Activated CD4-positive, alpha-beta T cell treated with anti-CD3 and anti-CD28 coated beads for 1 hour (primary cell): ENCODE results near the gene KCTD20.
"Not testable (repeated sequence)": the region's sequence is repeated elsewhere in the genome, so short reads cannot be mapped to it uniquely, and the experiment has no call there.

Source experiments
- DNase-seq: peaks from one replicate; pipeline ENCODE4 v3.0.0-alpha.2; 2020

Gene KCTD20

DNA sequence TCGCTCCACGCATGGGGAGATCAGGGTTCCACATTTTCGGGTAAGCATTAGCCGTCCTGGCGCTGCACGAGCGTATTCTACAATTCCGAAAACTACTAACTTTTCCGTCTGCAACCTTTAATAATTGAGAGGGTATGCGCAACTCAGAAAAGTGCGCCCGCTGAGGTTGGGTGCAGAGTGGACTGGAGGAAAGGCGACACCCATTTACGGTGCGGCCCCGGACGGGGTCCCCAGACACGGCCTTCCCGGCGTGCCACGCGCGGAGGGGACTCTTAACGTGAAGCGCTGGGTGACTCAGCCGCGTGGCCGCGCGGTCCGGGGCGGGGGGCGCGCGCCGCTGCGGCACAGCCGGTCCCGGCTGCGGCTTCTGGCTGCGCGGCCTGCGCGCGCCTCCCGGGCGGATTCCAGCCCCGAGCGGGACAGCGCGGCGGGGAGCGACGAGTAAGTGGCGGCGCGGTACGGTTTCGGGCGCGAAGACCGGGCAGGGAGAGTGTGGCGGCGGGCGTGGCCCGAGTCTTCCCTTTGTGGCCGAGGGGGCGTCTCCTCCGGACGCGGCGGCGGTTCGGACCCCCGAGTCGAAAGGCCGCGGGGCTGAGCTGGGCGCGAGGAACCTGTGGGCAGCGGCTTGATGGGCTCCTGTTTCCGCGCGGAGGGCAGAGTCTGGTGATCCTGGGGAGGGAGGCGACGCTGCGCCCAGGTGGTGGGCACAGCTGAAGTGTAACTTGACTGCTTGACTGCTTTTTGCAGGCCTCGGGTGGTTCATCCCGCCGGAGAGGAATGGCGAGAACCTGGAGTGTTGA lies at the start of gene KCTD20, which contains the start of gene PXT1:
Gene KCTD20 (plus strand): TSS at position 330 of the 800 bp plus-strand sequence. CDS start 27,098 bp downstream, outside the sequence.
Gene PXT1 (minus strand): TSS at position 184 of the 800 bp plus-strand sequence. CDS start 16,772 bp downstream, outside the sequence.
- DNase-seq, result peak; percentile 76

DNA sequence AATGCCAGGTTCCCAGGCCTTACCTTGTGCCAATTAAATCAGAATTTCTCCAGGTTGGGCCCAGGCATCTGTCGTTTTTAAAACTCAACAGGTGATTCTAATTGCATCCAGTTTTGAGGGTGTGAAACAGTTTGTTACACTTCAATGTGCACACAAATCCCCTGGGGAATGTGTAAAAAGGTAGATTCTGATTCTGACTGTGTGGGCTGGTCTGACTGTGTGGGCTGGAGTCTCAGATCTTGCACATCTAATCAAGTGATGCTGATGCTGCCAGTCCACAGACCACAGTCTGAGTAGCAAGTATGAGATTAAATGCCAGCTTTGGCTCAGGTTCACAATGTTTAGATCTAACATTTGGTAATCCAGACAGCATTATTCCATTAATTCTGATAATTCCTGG lies 42.8 kb upstream of the KCTD20 start:
- no peak for DNase-seq

DNA sequence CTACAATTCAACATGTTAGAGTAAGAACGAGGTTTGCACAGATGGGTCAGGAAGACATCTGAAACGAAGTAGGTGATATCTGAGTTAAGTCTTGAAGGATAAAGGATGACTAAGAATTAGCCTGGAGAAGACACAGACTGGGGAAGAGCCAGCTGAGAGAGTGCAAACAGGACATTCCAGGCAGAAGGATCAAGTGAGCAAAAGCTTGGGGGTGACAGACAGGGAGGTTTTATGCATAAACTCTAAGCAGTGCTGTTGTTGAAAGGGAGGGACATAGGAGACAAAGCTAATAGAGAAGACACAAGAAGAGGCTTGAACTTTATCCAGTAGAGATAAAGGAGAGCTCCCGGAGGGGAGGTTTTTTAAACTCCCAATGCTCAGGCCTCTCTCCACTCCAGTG lies 40.3 kb upstream of the KCTD20 start:
- DNase-seq, result no peak

DNA sequence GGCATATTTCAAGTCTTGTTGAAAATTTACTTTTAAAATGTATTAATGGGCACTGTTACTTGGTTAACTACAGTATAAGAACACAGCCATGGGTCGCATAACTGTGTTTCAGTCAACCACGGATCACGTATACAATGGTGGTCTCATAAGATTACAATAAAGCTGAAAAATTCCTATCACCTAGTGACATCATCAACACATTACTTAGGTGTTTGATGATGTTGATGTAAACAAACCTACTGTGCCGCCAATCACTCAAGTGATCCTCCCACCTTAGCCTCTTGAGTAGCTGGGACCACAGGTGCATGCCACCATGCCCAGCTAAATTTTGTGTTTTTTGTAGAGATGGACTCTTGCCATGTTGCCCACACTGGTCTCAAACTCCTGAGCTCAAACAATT lies 38.6 kb upstream of the KCTD20 start:
- DNase-seq, result no peak

DNA sequence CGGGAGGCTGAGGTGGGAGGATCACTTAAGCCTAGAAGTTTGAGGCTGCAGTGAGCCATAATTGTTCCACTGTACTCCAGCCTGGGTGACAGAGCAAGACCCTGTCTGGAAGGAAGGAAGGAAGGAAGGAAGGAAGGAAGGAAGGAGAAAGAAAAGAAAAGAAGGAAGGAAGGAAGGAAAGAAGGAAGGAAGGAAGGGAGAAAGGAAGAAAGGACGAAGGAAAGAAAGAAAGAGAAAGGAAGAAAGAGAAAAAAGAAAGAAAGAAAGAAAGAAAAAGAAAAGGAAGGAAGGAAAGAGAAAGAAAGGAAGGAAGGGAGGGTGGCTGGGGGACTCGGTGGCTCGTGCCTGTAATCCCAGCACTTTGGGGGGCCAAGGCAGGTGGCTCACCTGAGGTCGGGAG lies 33.1 kb upstream of the KCTD20 start:
- not testable (repeated sequence) for DNase-seq

- DNase-seq, result no peak
Measured at GRCh38 chr6:36413489-36414480, 29.0 kb upstream of the KCTD20 start.

GRCh38 chr6:36414481-36414880 lies 28.3 kb upstream of the KCTD20 start:
- no peak for DNase-seq

DNA sequence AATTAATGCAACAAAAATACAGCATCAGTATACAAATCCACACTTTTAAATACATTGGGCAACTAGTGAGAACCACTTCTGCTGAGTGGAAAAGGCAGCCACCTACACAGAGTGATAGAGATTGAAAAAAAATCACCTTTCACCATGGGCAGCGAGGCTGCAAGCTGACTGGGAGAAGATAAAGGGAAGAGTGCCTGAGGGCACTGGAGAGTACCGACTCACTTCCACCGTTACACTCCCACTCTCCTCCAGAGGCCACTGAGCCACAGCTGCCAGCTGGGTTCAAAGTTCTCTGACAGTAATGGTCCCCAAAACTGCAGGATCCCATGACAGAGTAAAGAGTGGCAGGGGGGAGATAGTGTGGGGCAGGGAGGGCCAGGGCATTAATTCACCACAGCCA lies 24.2 kb upstream of the KCTD20 start:
- no peak for DNase-seq

- DNase-seq, result no peak
Measured at GRCh38 chr6:36419310-36419709, 23.5 kb upstream of the KCTD20 start.

DNA sequence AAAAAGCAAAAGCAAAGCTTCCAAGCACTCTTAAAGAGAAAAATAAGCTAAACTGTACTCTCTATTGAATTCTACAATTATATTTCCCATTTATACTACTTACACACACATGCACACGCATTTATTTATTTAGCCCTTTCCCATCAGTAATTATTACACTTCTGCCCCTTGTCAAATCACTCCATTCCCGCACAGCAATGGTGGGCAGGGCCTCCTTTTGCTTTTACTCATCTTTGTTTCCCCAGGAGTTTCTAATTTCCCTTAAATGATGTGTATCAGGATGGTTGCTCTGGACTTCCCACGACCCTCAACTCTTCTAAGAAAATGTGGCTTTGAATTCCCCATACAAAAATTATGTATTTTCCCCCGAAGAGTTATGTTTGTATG lies 20.1 kb upstream of the KCTD20 start:
- no peak for DNase-seq

GRCh38 chr6:36423101-36423824 lies 19.5 kb upstream of the KCTD20 start:
- peak; percentile 98 for DNase-seq

- DNase-seq, result no peak
Measured at GRCh38 chr6:36426622-36427021, 16.2 kb upstream of the KCTD20 start.

DNA sequence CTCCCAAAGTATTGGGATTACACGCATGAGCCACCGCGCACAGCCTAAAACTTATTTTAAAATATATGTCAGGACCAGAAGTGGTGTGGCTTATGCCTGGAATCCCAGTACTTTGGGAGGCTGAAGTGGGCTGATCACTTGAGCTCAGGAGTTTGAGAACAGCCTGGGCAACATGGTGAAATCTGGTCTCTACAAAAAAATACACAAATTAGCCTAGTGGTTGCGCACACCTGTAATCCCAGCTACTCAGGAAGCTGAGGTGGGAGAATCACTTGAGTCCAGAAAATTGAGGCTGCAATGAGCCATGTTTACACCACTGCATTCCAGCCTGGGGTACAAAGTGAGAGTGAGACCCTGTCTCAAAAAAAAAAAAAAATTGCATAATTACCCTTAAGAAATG lies 13.9 kb upstream of the KCTD20 start:
- DNase-seq, result no peak

DNA sequence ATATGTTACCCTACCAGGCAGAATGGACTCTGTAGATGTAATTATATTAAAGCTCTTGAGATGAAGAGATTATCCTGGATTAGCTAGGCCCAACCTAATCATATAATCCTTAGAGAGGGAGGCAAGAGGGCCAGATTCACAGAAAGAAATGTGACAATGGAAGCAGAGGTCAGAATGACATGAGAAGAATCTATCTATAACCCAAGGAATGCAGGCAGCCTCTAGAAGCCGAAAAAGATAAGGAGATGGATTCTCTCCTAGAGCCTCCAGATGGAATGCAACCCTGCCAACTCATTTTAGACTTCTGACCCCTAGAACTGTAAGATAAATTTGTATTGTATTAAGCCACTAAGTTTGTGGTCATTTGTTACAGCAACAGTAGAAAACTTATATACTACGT lies 12.4 kb upstream of the KCTD20 start:
- DNase-seq, result no peak

- DNase-seq, result no peak
Measured at GRCh38 chr6:36431197-36431596, 11.6 kb upstream of the KCTD20 start.

DNA sequence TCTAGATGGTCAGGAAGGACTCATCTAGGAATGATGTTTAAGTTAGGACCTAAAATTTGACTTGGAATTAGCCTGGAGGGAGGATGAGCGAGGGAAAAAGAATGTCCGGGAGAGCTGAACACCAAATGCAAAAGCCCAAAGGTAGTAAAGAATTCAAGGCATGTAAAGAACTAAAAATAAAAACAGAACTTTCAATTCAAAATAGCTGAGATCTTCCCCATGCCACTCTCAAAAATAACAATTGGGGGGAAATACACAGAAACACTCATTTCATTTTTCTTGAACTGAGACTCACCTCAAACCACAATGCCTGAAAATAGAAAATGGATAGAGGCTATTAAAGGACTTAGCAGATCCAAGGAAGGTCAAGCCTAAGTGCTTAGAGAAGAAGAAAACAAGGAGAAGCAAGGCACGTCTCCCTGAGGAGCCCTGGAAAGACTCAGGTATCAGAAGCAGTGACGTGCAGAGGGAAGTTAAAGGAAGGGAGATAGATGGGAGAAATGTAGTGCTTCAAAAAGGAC lies 10.6 kb upstream of the KCTD20 start:
- DNase-seq, result no peak

- no peak for DNase-seq
Measured at GRCh38 chr6:36436466-36436865, 6.3 kb upstream of the KCTD20 start.

DNA sequence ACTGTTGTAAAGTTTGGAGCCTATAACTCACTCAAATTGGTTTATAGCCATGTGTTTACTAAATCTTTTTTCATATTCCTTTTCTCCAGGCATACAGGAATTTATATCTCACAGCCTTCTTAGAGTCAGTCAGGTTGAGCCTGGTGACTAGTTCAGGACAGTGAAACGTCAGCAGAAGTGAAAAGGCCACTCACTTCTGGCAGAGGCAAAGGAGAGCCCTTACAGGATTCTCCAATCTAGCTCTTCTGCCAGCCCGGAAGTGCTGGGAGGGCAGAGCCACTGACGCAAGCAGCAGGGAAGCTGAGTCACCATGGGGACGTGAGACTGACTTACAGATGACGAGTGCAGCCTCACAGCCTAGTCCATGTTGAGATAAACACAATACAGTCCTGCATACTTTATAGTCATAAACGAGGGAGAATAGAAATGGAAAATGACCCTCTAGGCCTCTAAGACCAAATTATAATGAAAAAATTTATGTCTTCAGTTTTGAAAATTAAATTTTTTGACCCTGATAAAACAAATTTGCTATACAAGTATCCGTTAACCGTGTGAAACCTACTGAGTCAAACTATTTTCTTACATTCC lies 1.4 kb upstream of the KCTD20 start:
- peak; percentile 70 for DNase-seq

DNA sequence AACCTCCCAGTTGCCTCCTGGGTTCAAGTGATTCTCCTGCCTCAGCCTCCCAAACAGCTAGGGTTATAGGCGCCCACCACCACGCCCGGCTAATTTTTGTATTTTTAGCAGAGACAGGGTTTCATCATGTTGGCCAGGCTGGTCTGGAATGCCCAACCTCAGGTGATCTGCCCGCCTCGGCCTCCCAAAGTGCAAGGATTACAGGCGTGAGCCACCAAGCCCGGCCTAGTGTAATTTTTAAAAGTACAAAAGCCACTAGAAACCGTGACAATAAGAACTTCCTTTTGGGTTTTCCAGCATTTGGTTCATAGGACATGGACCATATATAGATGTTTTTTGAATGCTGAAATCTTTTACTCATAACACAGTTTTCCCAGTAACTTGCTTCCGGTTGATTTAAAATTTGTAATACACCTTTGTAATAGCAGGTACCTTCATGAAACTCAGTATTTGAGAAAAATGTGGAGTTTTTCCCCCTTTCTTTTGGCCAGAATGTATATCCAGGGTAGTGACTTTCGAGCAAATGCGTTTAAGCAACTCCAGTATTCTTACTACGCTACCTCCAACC lies 613 bp upstream of the KCTD20 start:
- no peak for DNase-seq

DNA sequence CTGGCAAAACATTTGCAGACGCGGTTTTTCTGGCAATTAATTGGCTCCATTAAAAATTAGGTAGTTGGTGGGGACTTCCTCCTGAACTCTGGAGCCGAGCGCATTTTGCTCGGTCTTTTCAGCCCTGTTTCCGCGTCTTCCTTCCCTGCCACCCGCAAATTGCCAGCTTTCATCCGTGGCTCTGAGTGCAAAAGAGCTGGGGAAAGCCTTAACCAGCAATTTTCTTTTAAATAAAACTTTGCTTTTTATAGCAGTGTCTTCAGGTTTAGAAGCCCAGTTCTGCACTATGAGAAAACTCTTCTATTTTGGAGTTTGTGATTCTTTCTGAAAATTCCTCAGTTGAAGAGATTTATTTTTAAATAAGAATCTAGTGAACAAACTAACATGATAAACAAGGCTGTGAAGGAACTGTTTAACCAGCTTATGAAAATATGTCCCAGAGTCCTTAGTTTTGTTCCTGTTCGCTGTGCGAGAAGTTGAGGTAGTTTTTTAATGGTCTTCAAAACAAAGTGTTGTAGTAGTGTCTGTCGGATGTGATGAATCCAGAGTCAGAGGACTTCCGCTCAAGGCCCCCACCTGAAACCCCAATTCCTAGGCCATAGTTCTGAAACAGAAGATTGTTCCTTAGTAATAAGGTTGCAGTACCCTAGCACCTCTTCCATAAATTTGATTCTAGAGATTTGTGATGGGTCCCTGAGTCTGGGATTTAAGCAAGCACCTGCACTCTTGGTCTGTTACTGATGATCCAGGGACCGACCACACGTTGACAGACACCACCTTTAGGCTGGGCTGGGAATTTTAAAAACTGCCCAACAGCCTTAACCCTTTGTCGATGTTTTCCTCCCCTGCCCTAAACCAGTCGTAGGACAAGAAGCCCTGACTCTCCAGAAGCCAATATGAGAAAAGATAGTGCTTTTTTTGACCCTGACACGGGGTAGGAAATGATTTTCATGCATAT lies 950 bp downstream of the KCTD20 start:
- no peak for DNase-seq

GRCh38 chr6:36444470-36444869 lies 1.7 kb downstream of the KCTD20 start:
- DNase-seq, result no peak
